GM10266 (cell line): ENCODE data around the gene ZNF761.
"Not testable (repeated sequence)": the region's sequence is repeated elsewhere in the genome, so short reads cannot be mapped to it uniquely, and the experiment has no call there.

Experiments used
- DNase-seq: peaks from one replicate; pipeline ENCODE4 v3.0.0; 2012; ENCODE audit errors: extremely low spot score
- CTCF ChIP-seq: IDR thresholded peaks from 2 replicates; pipeline ENCODE4 v1.5.1; 2012; ENCODE audit warnings: mild to moderate bottlenecking, low read depth; ENCODE audit not compliant: control insufficient read depth, insufficient read depth; ENCODE audit errors: missing control alignments

The ZNF761 gene

DNA sequence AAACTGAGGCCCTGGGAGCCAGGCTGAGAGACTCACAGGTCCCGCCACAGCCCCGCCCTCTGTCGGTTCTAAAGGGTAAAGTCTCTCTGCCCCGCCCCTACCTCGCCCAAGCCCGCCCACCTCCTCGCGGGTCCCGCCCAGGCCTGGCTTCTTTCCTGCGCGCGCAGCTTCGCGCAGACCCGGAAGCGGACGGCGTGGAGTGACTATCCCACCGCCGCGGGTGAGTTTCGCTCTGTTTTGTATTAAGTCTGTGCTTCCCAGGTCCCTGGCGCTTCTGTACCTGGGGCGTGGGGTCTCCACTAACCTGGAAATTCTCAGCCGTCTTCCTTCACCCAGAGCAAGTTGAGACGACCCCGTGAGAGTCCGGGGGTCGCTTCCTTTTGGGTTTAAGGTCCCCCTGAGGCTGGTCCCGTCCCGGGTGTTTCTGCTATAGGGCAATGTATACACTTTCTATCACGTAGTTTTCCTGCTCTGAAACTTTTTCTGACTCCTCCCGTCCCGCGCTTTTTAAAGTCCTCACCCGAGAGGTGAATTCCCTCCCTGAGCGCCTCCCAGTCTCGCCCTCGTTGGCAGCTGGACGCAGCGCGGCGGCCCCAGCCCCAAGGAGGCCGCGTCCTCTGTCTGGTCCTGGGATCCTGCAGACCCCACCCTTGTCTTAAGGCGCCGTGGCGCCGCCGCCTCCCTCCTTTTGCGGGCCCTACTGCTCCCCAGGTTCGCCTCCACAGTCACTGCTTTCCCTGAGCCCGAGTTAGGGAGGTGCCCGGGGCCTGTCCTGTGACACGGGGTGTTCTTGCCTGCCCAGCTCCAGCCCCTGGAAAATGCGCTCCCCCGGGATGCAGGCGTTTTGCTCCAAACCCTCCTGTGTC, 36.6 kb upstream of the ZNF761 start, which contains the start of gene ZNF765:
Gene ZNF765, plus strand, starts transcription at position 176 of the 866 bp plus-strand sequence. CDS start 2,867 bp downstream, outside the sequence.
- TF ChIP-seq CTCF: peak; percentile 35
- DNase-seq: peak; percentile 92

- not testable (repeated sequence) for DNase-seq
Measured at GRCh38 chr19:53395840-53396524, 35.8 kb upstream of the ZNF761 start.

GRCh38 chr19:53396525-53396868, 35.3 kb upstream of the ZNF761 start:
- DNase-seq: no peak
- TF ChIP-seq CTCF: no peak

GRCh38 chr19:53397918-53398317, 33.9 kb upstream of the ZNF761 start:
- DNase-seq: not testable (repeated sequence)

DNA sequence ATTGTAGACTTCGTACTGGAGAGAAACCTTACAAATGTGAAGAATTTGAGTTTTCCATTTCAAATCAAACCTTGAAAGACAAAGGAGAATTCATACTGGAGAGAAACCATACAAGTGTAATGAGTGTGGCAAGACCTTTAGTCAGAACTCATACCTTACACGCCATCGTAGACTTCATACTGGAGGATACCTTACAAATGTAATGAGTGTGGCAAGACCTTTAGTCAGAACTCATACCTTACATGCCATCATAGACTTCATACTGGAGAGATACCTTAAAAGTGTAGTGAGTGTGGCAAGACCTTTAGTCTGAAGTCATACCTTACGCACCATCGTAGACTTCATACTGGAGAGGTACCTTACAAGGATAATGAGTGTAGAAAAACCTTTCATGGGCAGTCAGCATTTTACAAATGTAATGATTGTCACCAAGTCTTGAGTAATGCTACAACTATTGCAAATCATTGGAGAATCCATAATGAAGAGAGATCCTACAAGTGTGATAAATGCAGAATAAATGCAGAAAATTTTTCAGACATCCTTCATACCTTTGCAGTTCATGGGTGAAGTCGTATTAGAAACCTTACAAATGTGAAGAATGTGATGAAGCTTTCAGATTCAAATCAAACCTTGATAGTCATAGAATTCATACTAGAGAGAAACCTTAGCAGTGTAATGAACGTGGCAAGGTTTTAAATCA, 22.1 kb upstream of the ZNF761 start:
- DNase-seq: no peak
- TF ChIP-seq CTCF: no peak

- DNase-seq: not testable (repeated sequence)
Measured at GRCh38 chr19:53420520-53421315, 11.1 kb upstream of the ZNF761 start.

GRCh38 chr19:53422551-53422950, 9.2 kb upstream of the ZNF761 start:
- no peak for DNase-seq

GRCh38 chr19:53423074-53423473, 8.7 kb upstream of the ZNF761 start:
- not testable (repeated sequence) for DNase-seq

More at GRCh38 chr19:53422551-53422950, 9.2 kb upstream of the ZNF761 start:
- no peak for TF ChIP-seq CTCF

GRCh38 chr19:53423680-53424079, 8.1 kb upstream of the ZNF761 start:
- not testable (repeated sequence) for DNase-seq
